ENCODE measurements around the gene PSAPL1.

- no peak for TF ChIP-seq EZH2 (IDR thresholded peaks at IDR 0.05; ENCODE audit: borderline replicate concordance, low read depth, low read length, severe bottlenecking)
- TF ChIP-seq CTCF (IDR thresholded peaks at IDR 0.05; ENCODE audit: borderline replicate concordance, extremely low read depth, low read length, poor library complexity, severe bottlenecking): no peak
These were observed 29.5 kb upstream of the PSAPL1 start for GRCh38 chr4:7464259-7464655.
